ENCODE results near the gene LHFPL2. TPM values are rescaled to one million over a fixed set of nuclear protein-coding genes. Genes with fewer than 3 reads are reported as not detected.

The LHFPL2 gene
- total RNA-seq, 1 donor from 2014 or later, result 40.6 TPM

GRCh38 chr5:78475370-78475769 lies 173.2 kb downstream of the LHFPL2 start:
- TF ChIP-seq CTCF (IDR thresholded peaks at IDR 0.05), result no peak
- no peak for ATAC-seq
- intact Hi-C loops (cut with DNase I), result no loop called here
- DNase-seq, result no peak
- Histone ChIP-seq H3K36me3 (no peaks in the 10 kb centered on the region), H3K4me1 (no peaks in the 10 kb centered on the region), H3K27me3 (ENCODE audit: low read depth) (no peaks in the 10 kb centered on the region), H3K4me3 (no peak overlapping the region), H3K9me3 (no peaks in the 10 kb centered on the region), H3K27ac (no peak overlapping the region)

- Histone ChIP-seq H3K4me3 (no peak overlapping the region), H3K9me3 (no peaks in the 10 kb centered on the region), H3K4me1 (no peaks in the 10 kb centered on the region), H3K27me3 (ENCODE audit: low read depth) (no peaks in the 10 kb centered on the region), H3K27ac (no peak overlapping the region), H3K36me3 (no peaks in the 10 kb centered on the region)
- ATAC-seq (no peak), DNase-seq (no peak)
- intact Hi-C loops (cut with DNase I), result no loop called here
- TF ChIP-seq CTCF (IDR thresholded peaks at IDR 0.05), result no peak
These were observed 174.8 kb downstream of the LHFPL2 start for GRCh38 chr5:78473751-78474150.

GRCh38 chr5:78472469-78473106 lies 176.0 kb downstream of the LHFPL2 start:
- intact Hi-C loops (cut with DNase I), result no loop called here
- DNase-seq, result no peak
- ATAC-seq, result no peak
- no peaks in the 10 kb centered on the region for H3K36me3 ChIP-seq
- H3K27me3 ChIP-seq (ENCODE audit: low read depth), result no peaks in the 10 kb centered on the region
- H3K9me3 ChIP-seq, result no peaks in the 10 kb centered on the region
- H3K4me3 ChIP-seq, result no peak overlapping the region
- no peak for TF ChIP-seq CTCF (IDR thresholded peaks at IDR 0.05)
- H3K27ac ChIP-seq, result no peak overlapping the region
- no peaks in the 10 kb centered on the region for H3K4me1 ChIP-seq

GRCh38 chr5:78471896-78472295 lies 176.7 kb downstream of the LHFPL2 start:
- TF ChIP-seq CTCF (IDR thresholded peaks at IDR 0.05), result no peak
- DNase-seq, result no peak
- H3K4me3 ChIP-seq, result no peak overlapping the region
- H3K4me1 ChIP-seq, result no peaks in the 10 kb centered on the region
- intact Hi-C loops (cut with DNase I), result no loop called here
- no peaks in the 10 kb centered on the region for H3K36me3 ChIP-seq
- no peaks in the 10 kb centered on the region for H3K9me3 ChIP-seq
- H3K27me3 ChIP-seq (ENCODE audit: low read depth), result no peaks in the 10 kb centered on the region
- no peak for ATAC-seq
- H3K27ac ChIP-seq, result no peak overlapping the region

- Histone ChIP-seq H3K27me3 (ENCODE audit: low read depth) (no peaks in the 10 kb centered on the region), H3K4me1 (no peaks in the 10 kb centered on the region), H3K9me3 (no peaks in the 10 kb centered on the region), H3K4me3 (no peak overlapping the region), H3K36me3 (peaks cover 15% of the 10 kb centered on the region), H3K27ac (no peak overlapping the region)
- no peak for DNase-seq
- ATAC-seq, result peak in 1 of 2 donors; percentile 73
- intact Hi-C loops (cut with DNase I), result no loop called here
- TF ChIP-seq CTCF (IDR thresholded peaks at IDR 0.05), result peak; percentile 77
These were observed 180.7 kb downstream of the LHFPL2 start for GRCh38 chr5:78467752-78468357.
